Neuronal stem cell (in vitro differentiated cells): Measurements from ENCODE around the gene CFTR. TPM values are rescaled to one million over a fixed set of nuclear protein-coding genes. Genes with fewer than 3 reads are reported as not detected.

Experiments used
- DNase-seq: peaks from one replicate; pipeline ENCODE4 v3.0.0-alpha.2; 2013; ENCODE audit warnings: low spot score
- H2AFZ ChIP-seq: one replicate; pipeline ENCODE4 v1.6.1; 2013; ENCODE audit warnings: mild to moderate bottlenecking, low read length, inconsistent platforms
- H2AK5ac ChIP-seq: 2 replicates; pipeline ENCODE4 v1.6.1; 2013; ENCODE audit warnings: low read depth, mild to moderate bottlenecking, inconsistent platforms, low read length, moderate library complexity, mixed read lengths
- H2BK120ac ChIP-seq: 2 replicates; pipeline ENCODE4 v1.6.1; 2013; ENCODE audit warnings: low read depth, mild to moderate bottlenecking, inconsistent platforms, low read length, moderate library complexity, mixed read lengths
- H2BK12ac ChIP-seq: one replicate; pipeline ENCODE4 v1.6.1; 2013; ENCODE audit warnings: low read length, inconsistent platforms
- H2BK15ac ChIP-seq: 2 replicates; pipeline ENCODE4 v1.6.1; 2013; ENCODE audit warnings: mild to moderate bottlenecking, low read length, inconsistent platforms, mixed read lengths
- H2BK5ac ChIP-seq: one replicate; pipeline ENCODE4 v1.6.1; 2013; ENCODE audit warnings: inconsistent platforms, mild to moderate bottlenecking, low read length, moderate library complexity
- H3K14ac ChIP-seq: one replicate; pipeline ENCODE4 v1.6.1; 2013; ENCODE audit warnings: low read length, inconsistent platforms
- H3K18ac ChIP-seq: 2 replicates; pipeline ENCODE4 v1.6.1; 2013; ENCODE audit warnings: low read length, inconsistent platforms
- H3K23ac ChIP-seq: 2 replicates; pipeline ENCODE4 v1.6.1; 2013; ENCODE audit warnings: low read depth, mild to moderate bottlenecking, mixed read lengths, low read length, inconsistent platforms; ENCODE audit not compliant: poor library complexity
- H3K27ac ChIP-seq: replicated peaks from 3 replicates; pipeline ENCODE4 v1.5.1; 2013; ENCODE audit warnings: low read length, inconsistent platforms
- H3K27me3 ChIP-seq, 3 experiments: 2 replicates each; pipeline ENCODE4 v1.6.1; 2013; ENCODE audit warnings: low read length in 3 of 3, mild to moderate bottlenecking in 2 of 3, inconsistent platforms in 1 of 3, low read depth in 1 of 3, mixed read lengths in 1 of 3, moderate library complexity in 1 of 3; ENCODE audit not compliant: control insufficient read depth in 3 of 3, insufficient read depth in 3 of 3
- H3K36me3 ChIP-seq, 2 donors: replicated peaks in 1 of 2; 2 replicates each; pipeline ENCODE4 v1.6.1; 2013; ENCODE audit warnings: low read length in 2 of 2; ENCODE audit not compliant: control insufficient read depth in 2 of 2, insufficient read depth in 2 of 2
- H3K4ac ChIP-seq: 2 replicates; pipeline ENCODE4 v1.6.1; 2013; ENCODE audit warnings: inconsistent platforms, mild to moderate bottlenecking, low read length, moderate library complexity
- H3K4me1 ChIP-seq, 2 donors: 1 replicate in 1 of 2; 2 replicates in 1 of 2; pipeline ENCODE4 v1.6.1; 2013; ENCODE audit warnings: low read length in 2 of 2, low read depth in 1 of 2; ENCODE audit not compliant: control insufficient read depth in 2 of 2, insufficient read depth in 1 of 2
- H3K4me2 ChIP-seq: one replicate; pipeline ENCODE4 v1.6.1; 2013; ENCODE audit warnings: mild to moderate bottlenecking, low read length, inconsistent platforms; ENCODE audit not compliant: insufficient read depth, poor library complexity, severe bottlenecking
- H3K4me3 ChIP-seq, 2 donors: 2 replicates each; pipeline ENCODE4 v1.5.1; 2013; ENCODE audit warnings: low read length in 2 of 2, mild to moderate bottlenecking in 2 of 2, inconsistent platforms in 1 of 2, moderate library complexity in 1 of 2
- H3K79me1 ChIP-seq: one replicate; pipeline ENCODE4 v1.6.1; 2013; ENCODE audit warnings: low read depth, mild to moderate bottlenecking, inconsistent platforms, low read length, moderate library complexity
- H3K9ac ChIP-seq: one replicate; pipeline ENCODE4 v1.6.1; 2013; ENCODE audit warnings: mild to moderate bottlenecking, low read depth, low read length, inconsistent platforms; ENCODE audit not compliant: poor library complexity
- H3K9me3 ChIP-seq, 2 donors: replicated peaks in 1 of 2; 2 replicates each; pipeline versions ENCODE3 to v1.6.1; 2013; ENCODE audit warnings: low read length in 2 of 2, mild to moderate bottlenecking in 2 of 2, inconsistent platforms in 1 of 2, low read depth in 1 of 2, mixed read lengths in 1 of 2, moderate library complexity in 1 of 2; ENCODE audit not compliant: control insufficient read depth in 2 of 2, insufficient read depth in 1 of 2
- H4K8ac ChIP-seq: one replicate; pipeline ENCODE4 v1.6.1; 2013; ENCODE audit warnings: low read depth, mild to moderate bottlenecking, inconsistent platforms, low read length, moderate library complexity
- H4K91ac ChIP-seq: one replicate; pipeline ENCODE4 v1.6.1; 2013; ENCODE audit warnings: low read length, low read depth, mild to moderate bottlenecking, inconsistent platforms; ENCODE audit not compliant: poor library complexity
- WGBS, 2 donors: extraction: QIAGEN DNeasy Blood & Tissue Kit; methylation state at CpG; one replicate each; pipeline ENCODE4 v1.1.7; 2013; ENCODE audit warnings: missing lambda C conversion rate in 2 of 2, mixed read lengths in 1 of 2; ENCODE audit not compliant: insufficient read length in 2 of 2, insufficient replicate concordance in 1 of 2; ENCODE audit errors: extremely low coverage in 2 of 2; 5-methylcytosine and 5-hydroxymethylcytosine counted together
- polyA plus RNA-seq, 2 experiments: library from polyadenylated mRNA; stranded (reverse); fragments of 200-250 nt; gene quantifications; one replicate each; pipeline ENCODE4 v1.2.3, GENCODE V29; 2013

The CFTR gene
- not detected for polyA plus RNA-seq (2013, experiment 1 of 2)
- polyA plus RNA-seq (2013, experiment 2 of 2) = not detected

DNA sequence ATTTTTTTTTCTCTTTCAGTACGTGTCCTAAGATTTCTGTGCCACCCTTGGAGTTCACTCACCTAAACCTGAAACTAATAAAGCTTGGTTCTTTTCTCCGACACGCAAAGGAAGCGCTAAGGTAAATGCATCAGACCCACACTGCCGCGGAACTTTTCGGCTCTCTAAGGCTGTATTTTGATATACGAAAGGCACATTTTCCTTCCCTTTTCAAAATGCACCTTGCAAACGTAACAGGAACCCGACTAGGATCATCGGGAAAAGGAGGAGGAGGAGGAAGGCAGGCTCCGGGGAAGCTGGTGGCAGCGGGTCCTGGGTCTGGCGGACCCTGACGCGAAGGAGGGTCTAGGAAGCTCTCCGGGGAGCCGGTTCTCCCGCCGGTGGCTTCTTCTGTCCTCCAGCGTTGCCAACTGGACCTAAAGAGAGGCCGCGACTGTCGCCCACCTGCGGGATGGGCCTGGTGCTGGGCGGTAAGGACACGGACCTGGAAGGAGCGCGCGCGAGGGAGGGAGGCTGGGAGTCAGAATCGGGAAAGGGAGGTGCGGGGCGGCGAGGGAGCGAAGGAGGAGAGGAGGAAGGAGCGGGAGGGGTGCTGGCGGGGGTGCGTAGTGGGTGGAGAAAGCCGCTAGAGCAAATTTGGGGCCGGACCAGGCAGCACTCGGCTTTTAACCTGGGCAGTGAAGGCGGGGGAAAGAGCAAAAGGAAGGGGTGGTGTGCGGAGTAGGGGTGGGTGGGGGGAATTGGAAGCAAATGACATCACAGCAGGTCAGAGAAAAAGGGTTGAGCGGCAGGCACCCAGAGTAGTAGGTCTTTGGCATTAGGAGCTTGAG lies at the start of gene CFTR:
TSS of gene CFTR (plus strand) at position 801 of the 830 bp plus-strand sequence. CDS start 70 bp downstream, outside the sequence.
- Histone ChIP-seq H3K27me3 (peaks cover 0 to 50% (median 23%) of the 10 kb centered on the region in 3 experiments), H2BK15ac (no peak within 1 kb of the TSS), H3K4me2 (peak within 1 kb of the TSS; percentile 89), H3K14ac (no peak within 1 kb of the TSS), H3K79me1 (no peaks in the 10 kb centered on the region), H3K36me3 (no peaks in the 10 kb centered on the region), H4K91ac (no peak within 1 kb of the TSS), H3K9me3 (no peaks in the 10 kb centered on the region), H3K4me1 (peaks cover 0 to 4% of the 10 kb centered on the region in 2 donors), H2BK5ac (no peak within 1 kb of the TSS), H3K27ac (no peak within 1 kb of the TSS), H2AK5ac (no peak within 1 kb of the TSS), H3K23ac (peak within 1 kb of the TSS; percentile 6), H4K8ac (no peak within 1 kb of the TSS), H3K4me3 (peak within 1 kb of the TSS; percentile 34 to 74), H3K9ac (peak within 1 kb of the TSS; percentile 32), H2AFZ (peak within 1 kb of the TSS; percentile 91), H2BK120ac (no peak within 1 kb of the TSS), H2BK12ac (no peak within 1 kb of the TSS), H3K18ac (peak within 1 kb of the TSS; percentile 29), H3K4ac (no peak within 1 kb of the TSS)
- DNase-seq = no peak
- no CpG with 5 or more reads among the region's 45 CpGs for WGBS, 2 donors

DNA sequence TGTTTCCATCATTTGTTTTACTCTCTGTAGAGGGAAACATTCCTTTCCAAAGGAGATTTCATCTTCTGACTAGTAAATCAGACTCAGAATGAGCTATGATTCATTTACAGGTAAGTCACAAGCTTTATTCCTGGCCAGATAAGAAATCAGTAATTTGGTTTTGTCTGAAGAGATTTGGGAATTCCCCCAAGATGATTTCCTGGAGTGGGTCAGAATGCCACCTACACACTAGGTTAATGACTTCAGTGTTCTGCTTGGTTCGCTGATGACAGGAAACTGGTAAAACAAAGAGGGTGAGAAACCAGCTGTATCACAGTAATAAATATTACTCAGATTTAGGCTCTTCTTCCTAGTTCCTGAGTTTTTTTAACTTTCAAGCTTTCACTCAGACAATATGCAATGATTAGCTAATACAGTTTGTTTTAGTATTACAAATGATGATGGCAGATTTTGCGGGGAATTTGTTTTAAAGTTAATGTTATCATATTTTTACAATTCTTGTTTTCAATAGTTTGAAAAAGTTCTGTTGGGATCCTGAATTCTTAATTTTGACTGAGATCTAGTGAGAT lies 44.3 kb upstream of the CFTR start:
- Histone ChIP-seq H3K27ac (no peak overlapping the region), H3K23ac (no peak overlapping the region), H3K4me3 (no peak overlapping the region), H4K91ac (no peak overlapping the region), H2BK15ac (no peak overlapping the region), H2BK5ac (no peak overlapping the region), H4K8ac (no peak overlapping the region), H3K36me3 (no peaks in the 10 kb centered on the region), H3K27me3 (no peaks in the 10 kb centered on the region), H3K9ac (no peak overlapping the region), H3K4me2 (no peak overlapping the region), H3K4ac (no peak overlapping the region), H3K18ac (no peak overlapping the region), H2BK12ac (no peak overlapping the region), H2AFZ (no peak overlapping the region), H3K4me1 (no peaks in the 10 kb centered on the region), H2BK120ac (no peak overlapping the region), H2AK5ac (no peak overlapping the region), H3K79me1 (no peaks in the 10 kb centered on the region), H3K14ac (no peak overlapping the region), H3K9me3 (no peaks in the 10 kb centered on the region)
- no CpG with 5 or more reads among the region's 2 CpGs for WGBS, 2 donors
- DNase-seq = no peak

DNA sequence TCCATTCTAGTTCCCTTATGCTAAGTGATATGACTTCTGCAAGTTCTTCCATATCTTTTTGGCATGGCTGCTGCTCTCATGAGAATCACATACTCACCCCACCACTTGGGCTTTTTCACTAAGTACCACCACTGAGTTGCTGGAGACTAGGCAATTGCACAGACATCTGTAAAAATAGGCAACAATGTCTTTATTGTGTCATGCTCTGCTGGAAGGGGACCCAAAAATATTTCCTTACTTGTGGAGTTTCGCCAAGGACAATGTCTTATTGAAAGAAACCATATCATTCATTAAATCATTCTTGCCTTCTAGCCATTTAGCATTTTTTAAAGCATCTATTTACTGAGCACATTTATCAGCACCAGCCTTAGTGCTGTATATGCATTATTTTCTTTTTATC lies 35.2 kb upstream of the CFTR start:
- no peak overlapping the region for H3K4me3 ChIP-seq
- no peak overlapping the region for H4K91ac ChIP-seq
- H3K9ac ChIP-seq = no peak overlapping the region
- H3K4me2 ChIP-seq = no peak overlapping the region
- H2BK120ac ChIP-seq = no peak overlapping the region
- no peak overlapping the region for H3K23ac ChIP-seq
- H3K27me3 ChIP-seq = no peaks in the 10 kb centered on the region
- no peaks in the 10 kb centered on the region for H3K4me1 ChIP-seq
- no CpG with 5 or more reads among the region's 1 CpG for WGBS, 2 donors
- no peak overlapping the region for H4K8ac ChIP-seq
- DNase-seq = no peak
- no peak overlapping the region for H3K14ac ChIP-seq
- H2BK5ac ChIP-seq = no peak overlapping the region
- H3K9me3 ChIP-seq = peaks cover 0 to 2% of the 10 kb centered on the region in 2 donors
- no peaks in the 10 kb centered on the region for H3K36me3 ChIP-seq
- H2AFZ ChIP-seq = no peak overlapping the region
- H3K79me1 ChIP-seq = no peaks in the 10 kb centered on the region
- no peak overlapping the region for H2AK5ac ChIP-seq
- H3K18ac ChIP-seq = no peak overlapping the region
- H2BK15ac ChIP-seq = no peak overlapping the region
- H2BK12ac ChIP-seq = no peak overlapping the region
- no peak overlapping the region for H3K27ac ChIP-seq
- H3K4ac ChIP-seq = no peak overlapping the region

DNA sequence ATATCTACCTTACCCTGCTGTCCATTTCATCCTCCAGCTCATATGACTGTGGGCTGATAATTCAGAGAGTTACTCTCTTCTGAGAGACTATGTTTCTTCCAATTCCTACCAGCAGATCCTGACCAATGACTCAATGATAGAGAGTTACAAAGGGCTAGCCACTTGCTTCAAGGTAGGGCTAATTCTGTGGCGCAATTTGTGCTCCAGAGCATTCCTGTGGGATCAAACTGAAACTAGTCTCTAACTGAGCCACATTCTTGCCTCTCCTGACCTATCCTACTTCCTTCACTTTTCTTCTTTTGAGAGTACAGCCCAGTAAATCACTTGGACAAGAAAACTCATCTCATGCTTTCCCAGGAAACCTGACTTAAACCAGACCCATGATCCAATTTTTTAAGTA lies 34.6 kb upstream of the CFTR start:
- Histone ChIP-seq H2BK5ac (no peak overlapping the region), H3K9me3 (peaks cover 0 to 2% of the 10 kb centered on the region in 2 donors), H3K4me2 (no peak overlapping the region), H4K8ac (no peak overlapping the region), H2AK5ac (no peak overlapping the region), H3K14ac (no peak overlapping the region), H3K4me3 (no peak overlapping the region), H3K79me1 (no peaks in the 10 kb centered on the region), H2AFZ (no peak overlapping the region), H3K4me1 (no peaks in the 10 kb centered on the region), H3K27me3 (no peaks in the 10 kb centered on the region), H3K23ac (no peak overlapping the region), H3K27ac (no peak overlapping the region), H4K91ac (no peak overlapping the region), H3K36me3 (no peaks in the 10 kb centered on the region), H3K18ac (no peak overlapping the region), H2BK12ac (no peak overlapping the region), H3K9ac (no peak overlapping the region), H3K4ac (no peak overlapping the region), H2BK120ac (no peak overlapping the region), H2BK15ac (no peak overlapping the region)
- no peak for DNase-seq
- no CpG with 5 or more reads among the region's 1 CpG for WGBS, 2 donors
